ENCODE measurements around the gene NLE1.
"Not testable (repeated sequence)": the region's sequence is repeated elsewhere in the genome, so short reads cannot be mapped to it uniquely, and the experiment has no call there.

The NLE1 gene

GRCh38 chr17:35163886-35164285, 21.8 kb upstream of the NLE1 start:
- Histone ChIP-seq H3K27ac (ENCODE audit: low read depth, low read length) (no peak overlapping the region), H3K36me3 (ENCODE audit: control insufficient read depth in 1 of 2, insufficient read depth in 2 of 2, low read length in 2 of 2) (no peaks in the 10 kb centered on the region), H3K27me3 (ENCODE audit: control insufficient read depth in 1 of 2, insufficient read depth in 2 of 2, low read length in 2 of 2) (peaks cover 0 to 2% of the 10 kb centered on the region in 2 donors)

GRCh38 chr17:35162755-35163154, 20.7 kb upstream of the NLE1 start:
- peaks cover 0 to 2% of the 10 kb centered on the region in 2 donors for H3K27me3 ChIP-seq (ENCODE audit: control insufficient read depth in 1 of 2, insufficient read depth in 2 of 2, low read length in 2 of 2)
- H3K27ac ChIP-seq (ENCODE audit: low read depth, low read length), result no peak overlapping the region
- no peak overlapping the region for H3K4me3 ChIP-seq (ENCODE audit: low read depth in 1 of 2, low read length in 2 of 2)
- no peaks in the 10 kb centered on the region for H3K9me3 ChIP-seq (ENCODE audit: control insufficient read depth in 1 of 2, low read length in 2 of 2)
- H3K9ac ChIP-seq (ENCODE audit: low read depth in 1 of 2, low read length in 2 of 2), result no peak overlapping the region
- H3K4me1 ChIP-seq (ENCODE audit: control insufficient read depth in 1 of 2, insufficient read depth in 2 of 2, low read length in 2 of 2), result no peaks in the 10 kb centered on the region
- no peaks in the 10 kb centered on the region for H3K36me3 ChIP-seq (ENCODE audit: control insufficient read depth in 1 of 2, insufficient read depth in 2 of 2, low read length in 2 of 2)

More at GRCh38 chr17:35163886-35164285, 21.8 kb upstream of the NLE1 start:
- Histone ChIP-seq H3K4me1 (ENCODE audit: control insufficient read depth in 1 of 2, insufficient read depth in 2 of 2, low read length in 2 of 2) (no peaks in the 10 kb centered on the region), H3K9me3 (ENCODE audit: control insufficient read depth in 1 of 2, low read length in 2 of 2) (no peaks in the 10 kb centered on the region), H3K9ac (ENCODE audit: low read depth in 1 of 2, low read length in 2 of 2) (no peak overlapping the region), H3K4me3 (ENCODE audit: low read depth in 1 of 2, low read length in 2 of 2) (no peak overlapping the region)

GRCh38 chr17:35161281-35161761, 19.2 kb upstream of the NLE1 start:
- Histone ChIP-seq H3K27ac (ENCODE audit: low read depth, low read length) (no peak overlapping the region), H3K4me1 (ENCODE audit: control insufficient read depth in 1 of 2, insufficient read depth in 2 of 2, low read length in 2 of 2) (no peaks in the 10 kb centered on the region), H3K36me3 (ENCODE audit: control insufficient read depth in 1 of 2, insufficient read depth in 2 of 2, low read length in 2 of 2) (no peaks in the 10 kb centered on the region), H3K9ac (ENCODE audit: low read depth in 1 of 2, low read length in 2 of 2) (no peak overlapping the region), H3K9me3 (ENCODE audit: control insufficient read depth in 1 of 2, low read length in 2 of 2) (no peaks in the 10 kb centered on the region), H3K27me3 (ENCODE audit: control insufficient read depth in 1 of 2, insufficient read depth in 2 of 2, low read length in 2 of 2) (no peaks in the 10 kb centered on the region), H3K4me3 (ENCODE audit: low read depth in 1 of 2, low read length in 2 of 2) (no peak overlapping the region)

- no peaks in the 10 kb centered on the region for H3K9me3 ChIP-seq (ENCODE audit: control insufficient read depth in 1 of 2, low read length in 2 of 2)
- H3K9ac ChIP-seq (ENCODE audit: low read depth in 1 of 2, low read length in 2 of 2), result no peak overlapping the region
- no peak overlapping the region for H3K27ac ChIP-seq (ENCODE audit: low read depth, low read length)
- H3K27me3 ChIP-seq (ENCODE audit: control insufficient read depth in 1 of 2, insufficient read depth in 2 of 2, low read length in 2 of 2), result no peaks in the 10 kb centered on the region
- no peaks in the 10 kb centered on the region for H3K36me3 ChIP-seq (ENCODE audit: control insufficient read depth in 1 of 2, insufficient read depth in 2 of 2, low read length in 2 of 2)
- no peaks in the 10 kb centered on the region for H3K4me1 ChIP-seq (ENCODE audit: control insufficient read depth in 1 of 2, insufficient read depth in 2 of 2, low read length in 2 of 2)
- H3K4me3 ChIP-seq (ENCODE audit: low read depth in 1 of 2, low read length in 2 of 2), result no peak overlapping the region
Observed at GRCh38 chr17:35160354-35161201, 18.5 kb upstream of the NLE1 start.

GRCh38 chr17:35159940-35160339, 17.8 kb upstream of the NLE1 start:
- Histone ChIP-seq H3K36me3 (ENCODE audit: control insufficient read depth in 1 of 2, insufficient read depth in 2 of 2, low read length in 2 of 2) (no peaks in the 10 kb centered on the region), H3K4me3 (ENCODE audit: low read depth in 1 of 2, low read length in 2 of 2) (no peak overlapping the region), H3K27me3 (ENCODE audit: control insufficient read depth in 1 of 2, insufficient read depth in 2 of 2, low read length in 2 of 2) (no peaks in the 10 kb centered on the region), H3K9me3 (ENCODE audit: control insufficient read depth in 1 of 2, low read length in 2 of 2) (no peaks in the 10 kb centered on the region), H3K4me1 (ENCODE audit: control insufficient read depth in 1 of 2, insufficient read depth in 2 of 2, low read length in 2 of 2) (no peaks in the 10 kb centered on the region), H3K27ac (ENCODE audit: low read depth, low read length) (no peak overlapping the region), H3K9ac (ENCODE audit: low read depth in 1 of 2, low read length in 2 of 2) (no peak overlapping the region)

- Histone ChIP-seq H3K36me3 (ENCODE audit: control insufficient read depth in 1 of 2, insufficient read depth in 2 of 2, low read length in 2 of 2) (no peaks in the 10 kb centered on the region), H3K4me3 (ENCODE audit: low read depth in 1 of 2, low read length in 2 of 2) (no peak overlapping the region), H3K9me3 (ENCODE audit: control insufficient read depth in 1 of 2, low read length in 2 of 2) (no peaks in the 10 kb centered on the region), H3K27ac (ENCODE audit: low read depth, low read length) (no peak overlapping the region), H3K9ac (ENCODE audit: low read depth in 1 of 2, low read length in 2 of 2) (no peak overlapping the region), H3K27me3 (ENCODE audit: control insufficient read depth in 1 of 2, insufficient read depth in 2 of 2, low read length in 2 of 2) (no peaks in the 10 kb centered on the region), H3K4me1 (ENCODE audit: control insufficient read depth in 1 of 2, insufficient read depth in 2 of 2, low read length in 2 of 2) (no peaks in the 10 kb centered on the region)
Observed at GRCh38 chr17:35155246-35155645, 13.1 kb upstream of the NLE1 start.

- no peak overlapping the region for H3K27ac ChIP-seq (ENCODE audit: low read depth, low read length)
- H3K4me3 ChIP-seq (ENCODE audit: low read depth in 1 of 2, low read length in 2 of 2), result no peak overlapping the region
- H3K36me3 ChIP-seq (ENCODE audit: control insufficient read depth in 1 of 2, insufficient read depth in 2 of 2, low read length in 2 of 2), result no peaks in the 10 kb centered on the region
- no peaks in the 10 kb centered on the region for H3K9me3 ChIP-seq (ENCODE audit: control insufficient read depth in 1 of 2, low read length in 2 of 2)
- H3K27me3 ChIP-seq (ENCODE audit: control insufficient read depth in 1 of 2, insufficient read depth in 2 of 2, low read length in 2 of 2), result no peaks in the 10 kb centered on the region
- no peak overlapping the region for H3K9ac ChIP-seq (ENCODE audit: low read depth in 1 of 2, low read length in 2 of 2)
- no peaks in the 10 kb centered on the region for H3K4me1 ChIP-seq (ENCODE audit: control insufficient read depth in 1 of 2, insufficient read depth in 2 of 2, low read length in 2 of 2)
Observed at GRCh38 chr17:35154196-35155165, 12.4 kb upstream of the NLE1 start.

GRCh38 chr17:35152421-35153140, 10.5 kb upstream of the NLE1 start:
- Histone ChIP-seq H3K36me3 (ENCODE audit: control insufficient read depth in 1 of 2, insufficient read depth in 2 of 2, low read length in 2 of 2) (no peaks in the 10 kb centered on the region), H3K9me3 (ENCODE audit: control insufficient read depth in 1 of 2, low read length in 2 of 2) (no peaks in the 10 kb centered on the region), H3K4me3 (ENCODE audit: low read depth in 1 of 2, low read length in 2 of 2) (no peak overlapping the region), H3K27ac (ENCODE audit: low read depth, low read length) (no peak overlapping the region), H3K27me3 (ENCODE audit: control insufficient read depth in 1 of 2, insufficient read depth in 2 of 2, low read length in 2 of 2) (no peaks in the 10 kb centered on the region), H3K9ac (ENCODE audit: low read depth in 1 of 2, low read length in 2 of 2) (no peak overlapping the region), H3K4me1 (ENCODE audit: control insufficient read depth in 1 of 2, insufficient read depth in 2 of 2, low read length in 2 of 2) (no peaks in the 10 kb centered on the region)

- not testable (repeated sequence) for H3K27me3 ChIP-seq (ENCODE audit: control insufficient read depth in 1 of 2, insufficient read depth in 2 of 2, low read length in 2 of 2); H3K36me3 ChIP-seq (ENCODE audit: control insufficient read depth in 1 of 2, insufficient read depth in 2 of 2, low read length in 2 of 2); H3K27ac ChIP-seq (ENCODE audit: low read depth, low read length); H3K9ac ChIP-seq (ENCODE audit: low read depth in 1 of 2, low read length in 2 of 2); H3K4me3 ChIP-seq (ENCODE audit: low read depth in 1 of 2, low read length in 2 of 2); H3K4me1 ChIP-seq (ENCODE audit: control insufficient read depth in 1 of 2, insufficient read depth in 2 of 2, low read length in 2 of 2); H3K9me3 ChIP-seq (ENCODE audit: control insufficient read depth in 1 of 2, low read length in 2 of 2)
Observed at GRCh38 chr17:35151080-35151479, 9.0 kb upstream of the NLE1 start.

Data from duodenal mucosa (tissue), 2 donors.